GM19455 (cell line): ENCODE measurements around the gene RPS6KA2.
A peak's percentile ranks its signal among the peaks of the same experiment; 100 is the strongest.
"Not testable (repeated sequence)": the region's sequence is repeated elsewhere in the genome, so short reads cannot be mapped to it uniquely, and the experiment has no call there.

Experiments used
- ATAC-seq: cut with Tn5 transposase; IDR thresholded peaks from one replicate; pipeline ENCODE4 v1.9.1; 2021; ENCODE audit not compliant: unreplicated experiment

RPS6KA2 gene

GRCh38 chr6:166538297-166539010 lies 88.6 kb downstream of the RPS6KA2 start:
- ATAC-seq, result no peak

GRCh38 chr6:166534658-166535406 lies 92.2 kb downstream of the RPS6KA2 start:
- ATAC-seq, result no peak

- ATAC-seq, result no peak
Observed at GRCh38 chr6:166533205-166533824, 93.7 kb downstream of the RPS6KA2 start.

GRCh38 chr6:166532302-166532701 lies 94.7 kb downstream of the RPS6KA2 start:
- no peak for ATAC-seq

GRCh38 chr6:166530211-166531095 lies 96.6 kb downstream of the RPS6KA2 start:
- ATAC-seq, result no peak

GRCh38 chr6:166529586-166529985 lies 97.5 kb downstream of the RPS6KA2 start:
- no peak for ATAC-seq

- ATAC-seq, result not testable (repeated sequence)
Observed at GRCh38 chr6:166529058-166529457, 98.0 kb downstream of the RPS6KA2 start.

GRCh38 chr6:166527849-166528248 lies 99.2 kb downstream of the RPS6KA2 start:
- no peak for ATAC-seq

- no peak for ATAC-seq
Observed at GRCh38 chr6:166526937-166527336, 100.1 kb downstream of the RPS6KA2 start.

GRCh38 chr6:166525567-166525966 lies 101.5 kb downstream of the RPS6KA2 start:
- ATAC-seq, result no peak

- no peak for ATAC-seq
Observed at GRCh38 chr6:166523782-166524559, 103.1 kb downstream of the RPS6KA2 start.

- ATAC-seq, result no peak
Observed at GRCh38 chr6:166520905-166521834, 105.9 kb downstream of the RPS6KA2 start.

GRCh38 chr6:166516251-166516884 lies 110.7 kb downstream of the RPS6KA2 start:
- ATAC-seq, result no peak

- no peak for ATAC-seq
Observed at GRCh38 chr6:166515072-166515810, 111.8 kb downstream of the RPS6KA2 start.

GRCh38 chr6:166514196-166514595 lies 112.9 kb downstream of the RPS6KA2 start:
- ATAC-seq, result no peak

- peak; percentile 93 for ATAC-seq
Observed at GRCh38 chr6:166512567-166512966, 114.5 kb downstream of the RPS6KA2 start.

GRCh38 chr6:166511316-166511715 lies 115.7 kb downstream of the RPS6KA2 start:
- ATAC-seq, result no peak

GRCh38 chr6:166509193-166509592 lies 117.9 kb downstream of the RPS6KA2 start:
- no peak for ATAC-seq
